Measurements from ENCODE around the gene SETD1A. TPM values are rescaled to one million over a fixed set of nuclear protein-coding genes. Genes with fewer than 3 reads are reported as not detected.

The SETD1A gene
- total RNA-seq, 2 donors from 2014 or later: 23.8 to 25.0 TPM

DNA sequence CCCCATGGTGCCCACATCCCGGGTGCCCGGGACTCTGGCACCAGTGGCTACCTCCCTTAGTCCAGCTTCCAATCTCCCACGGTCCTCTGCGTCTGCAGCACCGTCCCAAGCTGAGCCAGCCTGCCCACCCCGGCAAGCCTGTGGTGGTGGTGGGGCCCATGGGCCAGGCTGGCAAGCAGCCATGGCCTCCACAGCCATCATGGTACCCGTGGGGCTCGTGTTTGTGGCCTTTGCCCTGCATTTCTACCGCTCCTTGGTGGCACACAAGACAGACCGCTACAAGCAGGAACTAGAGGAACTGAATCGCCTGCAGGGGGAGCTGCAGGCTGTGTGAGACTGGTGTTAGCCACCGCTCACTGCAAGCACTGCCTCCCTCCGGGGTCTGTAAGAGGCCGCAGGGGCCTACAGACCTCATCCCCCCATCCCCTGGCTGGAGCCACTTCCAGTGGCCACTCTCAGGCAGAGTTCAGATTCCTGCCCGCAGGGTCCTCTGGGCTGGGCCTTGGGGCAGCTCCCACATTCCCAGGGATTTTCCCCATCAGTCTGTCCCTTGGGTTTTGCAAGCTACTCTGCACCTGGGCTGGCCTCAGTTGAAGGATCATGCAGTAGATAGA, 3.9 kb upstream of the SETD1A start:
- Histone ChIP-seq H3K4me3 (ENCODE audit: low read length) (no peak overlapping the region), H3K9me3 (ENCODE audit: control insufficient read depth, low read length) (no peaks in the 10 kb centered on the region), H3K4me1 (ENCODE audit: control insufficient read depth, insufficient read depth, low read length) (peaks cover under 1% of the 10 kb centered on the region), H3K27ac (ENCODE audit: low read depth, low read length) (no peak overlapping the region), H3K9ac (ENCODE audit: extremely low read depth, low read length, poor library complexity, severe bottlenecking) (no peak overlapping the region), H3K36me3 (ENCODE audit: control insufficient read depth, insufficient read depth, low read length) (peaks cover 4% of the 10 kb centered on the region), H3K27me3 (ENCODE audit: control insufficient read depth, insufficient read depth, low read length, poor library complexity, severe bottlenecking) (no peaks in the 10 kb centered on the region)
- H3K4me3 Mint-ChIP-seq: no peak overlapping the region
- peak overlapping the region; percentile 35 for H3K27ac Mint-ChIP-seq
- peaks cover 15% of the 10 kb centered on the region for H3K4me1 Mint-ChIP-seq
- DNase-seq: peak; percentile 95
- TF ChIP-seq, protein P1, sequence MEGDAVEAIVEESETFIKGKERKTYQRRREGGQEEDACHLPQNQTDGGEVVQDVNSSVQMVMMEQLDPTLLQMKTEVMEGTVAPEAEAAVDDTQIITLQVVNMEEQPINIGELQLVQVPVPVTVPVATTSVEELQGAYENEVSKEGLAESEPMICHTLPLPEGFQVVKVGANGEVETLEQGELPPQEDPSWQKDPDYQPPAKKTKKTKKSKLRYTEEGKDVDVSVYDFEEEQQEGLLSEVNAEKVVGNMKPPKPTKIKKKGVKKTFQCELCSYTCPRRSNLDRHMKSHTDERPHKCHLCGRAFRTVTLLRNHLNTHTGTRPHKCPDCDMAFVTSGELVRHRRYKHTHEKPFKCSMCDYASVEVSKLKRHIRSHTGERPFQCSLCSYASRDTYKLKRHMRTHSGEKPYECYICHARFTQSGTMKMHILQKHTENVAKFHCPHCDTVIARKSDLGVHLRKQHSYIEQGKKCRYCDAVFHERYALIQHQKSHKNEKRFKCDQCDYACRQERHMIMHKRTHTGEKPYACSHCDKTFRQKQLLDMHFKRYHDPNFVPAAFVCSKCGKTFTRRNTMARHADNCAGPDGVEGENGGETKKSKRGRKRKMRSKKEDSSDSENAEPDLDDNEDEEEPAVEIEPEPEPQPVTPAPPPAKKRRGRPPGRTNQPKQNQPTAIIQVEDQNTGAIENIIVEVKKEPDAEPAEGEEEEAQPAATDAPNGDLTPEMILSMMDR (conservative IDR thresholded peaks at IDR 0.05): peak; percentile 96
- H3K9me3 Mint-ChIP-seq: no peaks in the 10 kb centered on the region
- peaks cover 2% of the 10 kb centered on the region for H3K36me3 Mint-ChIP-seq (ENCODE audit: low read depth)
- 31 to 45% methylated on average over 8 to 15 of the region's 15 CpGs for WGBS, 2 experiments (ENCODE audit: insufficient coverage in 1 of 2, insufficient read length in 1 of 2)
- no peaks in the 10 kb centered on the region for H3K27me3 Mint-ChIP-seq (ENCODE audit: insufficient read depth)

DNA sequence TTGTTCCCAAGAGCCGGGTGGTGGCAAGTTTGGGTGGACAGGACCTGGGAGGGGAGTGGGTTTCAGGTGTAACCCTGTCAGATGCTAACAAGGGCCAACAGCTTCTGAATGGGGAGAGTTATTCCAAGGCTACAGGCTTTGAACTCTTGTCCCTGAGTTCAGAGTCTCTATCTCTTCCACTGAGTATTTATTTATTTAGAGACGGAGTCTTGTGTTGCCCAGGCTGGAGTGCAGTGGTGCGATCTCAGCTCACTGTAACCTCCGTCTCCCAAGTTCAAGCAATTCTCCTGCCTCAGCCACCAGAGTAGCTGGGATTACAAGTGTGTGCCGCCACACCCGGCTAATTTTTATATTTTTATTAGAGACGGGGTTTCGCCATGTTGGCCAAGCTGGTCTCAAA, 2.6 kb upstream of the SETD1A start:
- peaks cover 13% of the 10 kb centered on the region for H3K36me3 Mint-ChIP-seq (ENCODE audit: low read depth)
- Histone ChIP-seq H3K36me3 (ENCODE audit: control insufficient read depth, insufficient read depth, low read length) (peaks cover 17% of the 10 kb centered on the region), H3K27me3 (ENCODE audit: control insufficient read depth, insufficient read depth, low read length, poor library complexity, severe bottlenecking) (no peaks in the 10 kb centered on the region), H3K4me3 (ENCODE audit: low read length) (no peak overlapping the region), H3K9me3 (ENCODE audit: control insufficient read depth, low read length) (no peaks in the 10 kb centered on the region), H3K4me1 (ENCODE audit: control insufficient read depth, insufficient read depth, low read length) (peaks cover 3% of the 10 kb centered on the region), H3K27ac (ENCODE audit: low read depth, low read length) (no peak overlapping the region), H3K9ac (ENCODE audit: extremely low read depth, low read length, poor library complexity, severe bottlenecking) (no peak overlapping the region)
- 95% methylated on average over 8 of the region's 8 CpGs for WGBS, 2 experiments (ENCODE audit: insufficient coverage in 1 of 2, insufficient read length in 1 of 2)
- TF ChIP-seq, protein P1 (conservative IDR thresholded peaks at IDR 0.05): no peak
- no peak overlapping the region for H3K27ac Mint-ChIP-seq
- no peak overlapping the region for H3K4me3 Mint-ChIP-seq
- DNase-seq: no peak
- no peaks in the 10 kb centered on the region for H3K27me3 Mint-ChIP-seq (ENCODE audit: insufficient read depth)
- no peaks in the 10 kb centered on the region for H3K9me3 Mint-ChIP-seq
- peaks cover 11% of the 10 kb centered on the region for H3K4me1 Mint-ChIP-seq

DNA sequence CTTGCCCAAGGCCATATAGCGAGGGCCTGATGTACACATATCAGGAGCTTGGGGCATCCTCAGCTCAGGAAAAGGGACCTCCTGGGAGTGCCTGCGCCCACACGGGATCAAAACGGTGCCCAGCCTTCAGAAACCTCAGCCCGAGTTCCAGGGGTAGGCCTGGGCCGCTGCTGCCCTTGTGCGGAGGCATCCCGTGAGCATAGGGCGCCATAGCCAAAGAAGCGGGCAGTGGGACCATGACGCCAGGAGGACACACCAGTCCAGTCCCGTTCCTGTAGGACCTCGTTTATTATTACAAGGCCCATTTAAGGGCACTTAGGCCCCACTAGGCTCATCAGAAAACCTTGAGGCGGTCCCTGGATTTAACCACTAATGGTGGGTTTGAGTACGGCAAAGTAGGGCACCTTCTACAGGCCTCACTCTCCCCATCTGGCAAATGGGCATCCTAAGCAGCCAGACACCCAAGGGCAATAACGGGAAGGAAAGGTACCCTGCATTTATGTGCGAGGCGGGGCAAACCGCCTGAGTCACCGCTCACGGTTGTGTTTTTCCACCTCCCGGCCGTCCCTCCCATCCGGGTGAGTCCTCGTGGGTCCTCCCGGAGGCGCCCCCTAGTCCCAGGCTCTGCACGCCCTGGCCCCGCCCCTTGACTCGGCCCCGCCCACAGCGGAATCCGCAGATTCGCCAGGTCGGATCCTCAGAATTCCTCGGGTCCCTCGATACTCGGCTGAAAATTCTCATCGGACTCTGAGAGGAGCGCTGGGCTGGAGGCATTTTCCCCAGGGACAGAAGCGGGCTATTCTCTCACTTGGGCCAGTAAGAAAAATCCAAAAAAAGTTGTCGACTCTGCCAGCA, 726 bp upstream of the SETD1A start:
- H3K4me1 Mint-ChIP-seq: peaks cover 6% of the 10 kb centered on the region
- H3K27me3 Mint-ChIP-seq (ENCODE audit: insufficient read depth): no peaks in the 10 kb centered on the region
- H3K9me3 Mint-ChIP-seq: no peaks in the 10 kb centered on the region
- Histone ChIP-seq H3K9me3 (ENCODE audit: control insufficient read depth, low read length) (no peaks in the 10 kb centered on the region), H3K4me3 (ENCODE audit: low read length) (peak overlapping the region; percentile 93), H3K27me3 (ENCODE audit: control insufficient read depth, insufficient read depth, low read length, poor library complexity, severe bottlenecking) (no peaks in the 10 kb centered on the region), H3K36me3 (ENCODE audit: control insufficient read depth, insufficient read depth, low read length) (peaks cover 31% of the 10 kb centered on the region), H3K27ac (ENCODE audit: low read depth, low read length) (peak overlapping the region; percentile 98), H3K4me1 (ENCODE audit: control insufficient read depth, insufficient read depth, low read length) (peaks cover 3% of the 10 kb centered on the region), H3K9ac (ENCODE audit: extremely low read depth, low read length, poor library complexity, severe bottlenecking) (peak overlapping the region; percentile 85)
- WGBS, 2 experiments (ENCODE audit: insufficient coverage in 1 of 2, insufficient read length in 1 of 2): 35 to 37% methylated on average over 35 to 42 of the region's 42 CpGs
- TF ChIP-seq, protein P1 (conservative IDR thresholded peaks at IDR 0.05): peak; percentile 58
- peaks cover 29% of the 10 kb centered on the region for H3K36me3 Mint-ChIP-seq (ENCODE audit: low read depth)
- peak overlapping the region; percentile 93 for H3K4me3 Mint-ChIP-seq
- DNase-seq: peak; percentile 94
- H3K27ac Mint-ChIP-seq: peak overlapping the region; percentile 100

Data from endodermal cell (in vitro differentiated cells).